ENCODE results near the gene PPIE. TPM values are rescaled to one million over a fixed set of nuclear protein-coding genes. Genes with fewer than 3 reads are reported as not detected.

The PPIE gene
- total and polyA plus RNA-seq, 7 donors, result 43.2 to 56.4 (median 43.7) TPM

- TF ChIP-seq POLR2A (IDR thresholded peaks at IDR 0.05) (no peak), EP300 (IDR thresholded peaks at IDR 0.05) (no peak), POLR2AphosphoS5 (IDR thresholded peaks at IDR 0.05) (no peak)
- TF ChIP-seq, protein P1, sequence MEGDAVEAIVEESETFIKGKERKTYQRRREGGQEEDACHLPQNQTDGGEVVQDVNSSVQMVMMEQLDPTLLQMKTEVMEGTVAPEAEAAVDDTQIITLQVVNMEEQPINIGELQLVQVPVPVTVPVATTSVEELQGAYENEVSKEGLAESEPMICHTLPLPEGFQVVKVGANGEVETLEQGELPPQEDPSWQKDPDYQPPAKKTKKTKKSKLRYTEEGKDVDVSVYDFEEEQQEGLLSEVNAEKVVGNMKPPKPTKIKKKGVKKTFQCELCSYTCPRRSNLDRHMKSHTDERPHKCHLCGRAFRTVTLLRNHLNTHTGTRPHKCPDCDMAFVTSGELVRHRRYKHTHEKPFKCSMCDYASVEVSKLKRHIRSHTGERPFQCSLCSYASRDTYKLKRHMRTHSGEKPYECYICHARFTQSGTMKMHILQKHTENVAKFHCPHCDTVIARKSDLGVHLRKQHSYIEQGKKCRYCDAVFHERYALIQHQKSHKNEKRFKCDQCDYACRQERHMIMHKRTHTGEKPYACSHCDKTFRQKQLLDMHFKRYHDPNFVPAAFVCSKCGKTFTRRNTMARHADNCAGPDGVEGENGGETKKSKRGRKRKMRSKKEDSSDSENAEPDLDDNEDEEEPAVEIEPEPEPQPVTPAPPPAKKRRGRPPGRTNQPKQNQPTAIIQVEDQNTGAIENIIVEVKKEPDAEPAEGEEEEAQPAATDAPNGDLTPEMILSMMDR (IDR thresholded peaks at IDR 0.05), result no peak
- Histone ChIP-seq H3K36me3 (peaks cover 8 to 66% (median 34%) of the 10 kb centered on the region in 4 donors), H3K4me3 (no peak overlapping the region), H3K9me3 (no peaks in the 10 kb centered on the region), H3K27ac (no peak overlapping the region), H3K27me3 (no peaks in the 10 kb centered on the region), H3K4me1 (no peaks in the 10 kb centered on the region)
- no peak for DNase-seq
- intact Hi-C loops (cut with DNase I), result no loop called here
Measured at GRCh38 chr1:39759436-39759726, 20.7 kb downstream of the PPIE start.

DNA sequence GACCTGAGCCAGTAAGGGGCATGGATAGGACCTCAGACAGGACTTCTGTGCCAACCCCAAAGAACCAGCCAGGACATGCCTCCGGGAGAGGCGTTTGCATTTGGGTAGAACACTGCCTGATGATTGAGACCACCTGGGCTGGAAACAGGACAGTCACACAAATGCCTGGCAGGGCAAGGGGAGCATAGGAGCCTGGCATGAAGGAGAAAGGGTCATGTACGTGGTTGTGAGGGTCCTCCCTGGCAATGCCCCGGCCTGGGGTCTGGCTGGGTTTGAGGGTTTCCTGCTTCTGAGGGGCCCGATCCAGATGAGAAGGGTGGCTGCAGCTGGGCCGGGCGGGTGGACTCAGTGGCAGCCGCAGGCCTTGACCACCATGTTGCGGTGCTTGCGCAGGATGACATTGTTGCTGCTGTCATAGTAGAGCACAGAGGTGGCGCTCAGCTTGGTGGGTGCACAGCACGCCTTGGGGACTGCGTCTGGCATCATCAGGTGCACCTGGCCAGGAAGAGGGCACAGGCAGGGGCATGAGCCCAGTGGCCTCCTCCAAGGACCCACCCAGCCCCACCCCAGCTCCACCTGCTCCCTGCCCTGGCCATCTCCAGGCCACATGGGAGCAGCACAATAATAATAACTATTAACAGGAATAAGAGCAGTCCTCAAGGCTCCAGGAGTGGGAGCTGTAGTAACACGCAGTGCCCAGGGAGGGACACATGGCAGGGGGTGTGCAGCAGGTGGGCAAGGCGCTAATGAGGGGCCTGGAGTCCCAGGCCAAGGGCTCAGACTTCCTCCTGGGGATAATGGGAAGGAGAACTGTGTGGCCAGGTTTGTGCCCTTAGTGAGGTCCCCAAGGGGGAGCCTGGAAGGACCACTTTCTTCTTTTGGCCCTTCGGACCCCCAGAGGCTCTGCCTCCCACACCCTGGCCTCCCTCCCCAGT is 21.7 kb downstream of the PPIE start:
- Histone ChIP-seq H3K27me3 (no peaks in the 10 kb centered on the region), H3K9me3 (no peaks in the 10 kb centered on the region), H3K4me1 (no peaks in the 10 kb centered on the region), H3K27ac (no peak overlapping the region), H3K4me3 (no peak overlapping the region), H3K36me3 (peaks cover 6 to 56% (median 25%) of the 10 kb centered on the region in 4 donors)
- intact Hi-C loops (cut with DNase I), result no loop called here
- no peak for DNase-seq
- 93 to 95% methylated on average over 16 of the region's 16 CpGs for WGBS, 2 donors
- TF ChIP-seq POLR2AphosphoS5 (IDR thresholded peaks at IDR 0.05) (no peak), POLR2A (IDR thresholded peaks at IDR 0.05) (no peak), EP300 (IDR thresholded peaks at IDR 0.05) (no peak)
- TF ChIP-seq, protein P1 (IDR thresholded peaks at IDR 0.05), result no peak

DNA sequence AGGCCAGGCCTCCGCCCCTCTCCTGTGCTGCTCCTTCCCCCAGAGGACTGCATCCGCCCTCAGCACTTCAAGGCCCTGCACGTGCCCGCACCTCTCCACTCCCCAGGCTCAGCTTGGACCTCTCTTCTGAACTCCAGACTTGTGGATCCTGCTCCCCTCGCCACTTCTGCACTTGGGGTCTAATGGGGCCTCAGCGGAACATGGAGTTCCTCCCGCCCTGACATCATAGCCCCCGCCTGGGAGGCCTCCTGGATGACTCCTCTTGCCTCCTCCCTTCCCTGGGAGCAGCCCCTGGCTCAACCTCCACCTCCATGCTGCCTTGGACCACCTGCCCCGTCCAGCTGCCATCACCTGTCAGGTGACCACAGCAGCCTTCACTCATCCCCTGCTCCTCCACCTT is 22.3 kb downstream of the PPIE start:
- no peak overlapping the region for H3K4me3 ChIP-seq
- intact Hi-C loops (cut with DNase I), result no loop called here
- no peaks in the 10 kb centered on the region for H3K4me1 ChIP-seq
- DNase-seq, result no peak
- H3K9me3 ChIP-seq, result no peaks in the 10 kb centered on the region
- TF ChIP-seq POLR2A (IDR thresholded peaks at IDR 0.05), result no peak
- no peak for TF ChIP-seq EP300 (IDR thresholded peaks at IDR 0.05)
- TF ChIP-seq, protein P1 (IDR thresholded peaks at IDR 0.05), result no peak
- TF ChIP-seq POLR2AphosphoS5 (IDR thresholded peaks at IDR 0.05), result no peak
- 83 to 86% methylated on average over 9 of the region's 9 CpGs for WGBS, 2 donors
- H3K36me3 ChIP-seq, result peaks cover 0 to 50% (median 18%) of the 10 kb centered on the region in 4 donors
- H3K27me3 ChIP-seq, result no peaks in the 10 kb centered on the region
- no peak overlapping the region for H3K27ac ChIP-seq

GRCh38 chr1:39761557-39762260 is 23.0 kb downstream of the PPIE start:
- intact Hi-C loops (cut with DNase I), result no loop called here
- H3K9me3 ChIP-seq, result no peaks in the 10 kb centered on the region
- H3K27ac ChIP-seq, result no peak overlapping the region
- no peak for TF ChIP-seq POLR2A (IDR thresholded peaks at IDR 0.05)
- TF ChIP-seq, protein P1 (IDR thresholded peaks at IDR 0.05), result no peak
- TF ChIP-seq EP300 (IDR thresholded peaks at IDR 0.05), result no peak
- TF ChIP-seq POLR2AphosphoS5 (IDR thresholded peaks at IDR 0.05), result no peak
- 85 to 87% methylated on average over 16 of the region's 16 CpGs for WGBS, 2 donors
- no peaks in the 10 kb centered on the region for H3K27me3 ChIP-seq
- H3K4me1 ChIP-seq, result no peaks in the 10 kb centered on the region
- DNase-seq, result no peak
- H3K4me3 ChIP-seq, result no peak overlapping the region
- H3K36me3 ChIP-seq, result peaks cover 0 to 43% (median 15%) of the 10 kb centered on the region in 4 donors

Data from sigmoid colon (tissue), 7 donors.